ENCODE results near the gene RIPK4. TPM values are rescaled to one million over a fixed set of nuclear protein-coding genes. Genes with fewer than 3 reads are reported as not detected.

The RIPK4 gene
- total and polyA plus RNA-seq, 8 donors = 8.7 to 37.6 (median 21.2) TPM

- peak overlapping the region in 2 of 4 donors; percentile 2 to 7 for H3K4me3 ChIP-seq
- H3K4me1 ChIP-seq = peaks cover 24 to 31% (median 26%) of the 10 kb centered on the region in 4 donors
- H3K27ac ChIP-seq = peak overlapping the region; percentile 31 to 82 (median 53)
- TF ChIP-seq POLR2AphosphoS5 (IDR thresholded peaks at IDR 0.05) (peak in 1 of 3 donors; percentile 14), EP300 (IDR thresholded peaks at IDR 0.05) (no peak)
- peak; percentile 53 to 81 for DNase-seq
- 9 to 21% (median 15%) methylated on average over 16 of the region's 16 CpGs for WGBS, 5 donors
- intact Hi-C loops (cut with DNase I; ENCODE audit: low total_unique reads) = no loop called here
- no peaks in the 10 kb centered on the region for H3K9me3 ChIP-seq
- H3K36me3 ChIP-seq = no peaks in the 10 kb centered on the region
- peaks cover 5 to 75% (median 25%) of the 10 kb centered on the region in 3 donors for H3K27me3 ChIP-seq
Measured at GRCh38 chr21:41778930-41779600, 12.2 kb upstream of the RIPK4 start.

GRCh38 chr21:41777951-41778815 lies 11.3 kb upstream of the RIPK4 start:
- peak in 2 of 3 donors; percentile 33 to 70 for TF ChIP-seq POLR2AphosphoS5 (IDR thresholded peaks at IDR 0.05)
- no peak for TF ChIP-seq POLR2A (IDR thresholded peaks at IDR 0.05)
- no peak for TF ChIP-seq EP300 (IDR thresholded peaks at IDR 0.05)
- TF ChIP-seq CTCF (IDR thresholded peaks at IDR 0.05) = peak in 6 of 7 experiments; percentile 22 to 98 (median 92)
- H3K4me1 ChIP-seq = peaks cover 18 to 28% (median 22%) of the 10 kb centered on the region in 4 donors
- intact Hi-C loops (cut with DNase I; ENCODE audit: low total_unique reads) = no loop called here
- DNase-seq = peak; percentile 94
- H3K27me3 ChIP-seq = peaks cover 5 to 74% (median 25%) of the 10 kb centered on the region in 3 donors
- peak overlapping the region in 1 of 4 donors; percentile 16 for H3K4me3 ChIP-seq
- H3K36me3 ChIP-seq = no peaks in the 10 kb centered on the region
- no peaks in the 10 kb centered on the region for H3K9me3 ChIP-seq
- H3K27ac ChIP-seq = no peak overlapping the region
- 20 to 33% (median 22%) methylated on average over 34 to 45 of the region's 45 CpGs for WGBS, 5 donors

- Histone ChIP-seq H3K4me1 (peaks cover 18 to 28% (median 20%) of the 10 kb centered on the region in 4 donors), H3K4me3 (no peak overlapping the region), H3K36me3 (no peaks in the 10 kb centered on the region), H3K27ac (no peak overlapping the region), H3K27me3 (peaks cover 5 to 73% (median 35%) of the 10 kb centered on the region in 3 donors), H3K9me3 (no peaks in the 10 kb centered on the region)
- DNase-seq = no peak
- WGBS, 5 donors = 74 to 91% (median 80%) methylated on average over 4 of the region's 4 CpGs
- no peak for TF ChIP-seq CTCF (IDR thresholded peaks at IDR 0.05)
- TF ChIP-seq EP300 (IDR thresholded peaks at IDR 0.05) = no peak
- no peak for TF ChIP-seq POLR2A (IDR thresholded peaks at IDR 0.05)
- TF ChIP-seq POLR2AphosphoS5 (IDR thresholded peaks at IDR 0.05) = no peak
- intact Hi-C loops (cut with DNase I; ENCODE audit: low total_unique reads) = no loop called here
Measured at GRCh38 chr21:41776778-41777177, 9.9 kb upstream of the RIPK4 start.

- intact Hi-C loops (cut with DNase I; ENCODE audit: low total_unique reads) = no loop called here
- 41 to 61% (median 49%) methylated on average over 3 of the region's 3 CpGs for WGBS, 5 donors
- no peak for DNase-seq
Measured at GRCh38 chr21:41775149-41775472, 8.3 kb upstream of the RIPK4 start.

More at GRCh38 chr21:41775149-41775472, 8.3 kb upstream of the RIPK4 start:
- no peaks in the 10 kb centered on the region for H3K9me3 ChIP-seq
- no peak for TF ChIP-seq POLR2A (IDR thresholded peaks at IDR 0.05)
- no peak for TF ChIP-seq CTCF (IDR thresholded peaks at IDR 0.05)
- no peak for TF ChIP-seq POLR2AphosphoS5 (IDR thresholded peaks at IDR 0.05)
- no peak for TF ChIP-seq EP300 (IDR thresholded peaks at IDR 0.05)
- no peaks in the 10 kb centered on the region for H3K36me3 ChIP-seq
- no peak overlapping the region for H3K27ac ChIP-seq
- H3K4me1 ChIP-seq = peaks cover 17 to 24% (median 19%) of the 10 kb centered on the region in 4 donors
- peaks cover 5 to 76% (median 33%) of the 10 kb centered on the region in 3 donors for H3K27me3 ChIP-seq
- no peak overlapping the region for H3K4me3 ChIP-seq
